NCI-H510A treated with DMSO at 0.1 percent for 48 hours (cell line): ENCODE results near the gene RFX2.
A peak's percentile ranks its signal among the peaks of the same experiment; 100 is the strongest.
"Not testable (repeated sequence)": the region's sequence is repeated elsewhere in the genome, so short reads cannot be mapped to it uniquely, and the experiment has no call there.

Experiments
- DNase-seq: peaks from one replicate; lab custom pipeline; 2025; lab: John Stamatoyannopoulos, UW

Gene RFX2

DNA sequence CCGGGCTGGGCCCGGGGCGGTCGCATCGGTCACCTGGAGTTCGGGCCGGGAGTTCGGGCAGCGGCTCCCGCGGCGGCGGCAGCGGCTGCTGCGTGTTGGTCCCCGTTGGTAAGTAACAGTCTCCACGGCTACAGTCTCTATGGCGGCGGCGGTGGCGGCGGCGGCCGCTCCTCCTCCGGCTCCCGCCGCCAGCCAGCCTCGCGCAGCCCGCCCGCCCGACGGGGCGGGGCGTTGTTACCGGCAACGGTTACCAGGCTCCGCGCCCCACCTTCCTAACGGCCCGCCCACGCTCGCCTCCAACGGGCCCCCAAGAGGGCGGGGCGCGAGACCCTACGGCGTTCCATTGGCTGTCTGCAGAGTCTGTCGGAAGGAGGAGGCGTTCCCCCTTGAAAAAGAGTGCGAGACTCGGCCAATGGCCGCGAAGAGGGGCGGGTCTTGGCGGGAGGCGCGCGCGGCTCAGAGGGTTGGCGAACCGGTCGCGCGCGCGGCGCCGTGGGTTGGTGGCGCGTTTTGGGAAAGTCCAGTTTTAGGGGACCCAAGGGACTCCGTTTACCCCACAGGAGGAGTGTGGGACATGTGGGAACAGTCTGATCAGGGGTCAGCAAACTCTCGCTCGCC, at the start of gene RFX2:
Gene RFX2 (minus strand): TSS at position 141 of the 618 bp plus-strand sequence. CDS start 63,004 bp downstream, outside the sequence.
- peak; percentile 97 for DNase-seq

- DNase-seq: no peak
Observed at GRCh38 chr19:6156033-6156432, 45.7 kb upstream of the RFX2 start.

DNA sequence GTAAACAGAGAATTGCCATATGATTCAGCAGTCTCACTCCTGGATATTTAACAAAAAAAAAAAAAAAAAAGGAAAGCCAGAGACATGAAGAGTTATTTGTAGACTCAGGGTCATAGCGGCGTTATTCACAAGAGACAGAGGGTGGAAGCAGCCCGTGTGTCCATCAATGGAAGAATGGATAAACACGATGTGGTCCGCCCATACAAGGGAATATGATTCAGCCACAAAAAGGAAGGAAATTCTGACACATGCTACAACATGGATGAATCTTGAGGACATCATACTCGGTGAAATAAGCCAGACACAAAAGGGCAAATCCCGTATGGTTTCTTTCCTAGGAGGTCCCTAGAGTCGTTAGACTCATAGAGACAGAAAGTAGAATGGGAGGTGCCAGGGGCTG, 40.0 kb upstream of the RFX2 start:
- no peak for DNase-seq

GRCh38 chr19:6141217-6141616, 30.9 kb upstream of the RFX2 start:
- no peak for DNase-seq

GRCh38 chr19:6138511-6138910, 28.2 kb upstream of the RFX2 start:
- DNase-seq: no peak

- DNase-seq: no peak
Observed at GRCh38 chr19:6138066-6138465, 27.8 kb upstream of the RFX2 start.

- DNase-seq: no peak
Observed at GRCh38 chr19:6133231-6133630, 22.9 kb upstream of the RFX2 start.

DNA sequence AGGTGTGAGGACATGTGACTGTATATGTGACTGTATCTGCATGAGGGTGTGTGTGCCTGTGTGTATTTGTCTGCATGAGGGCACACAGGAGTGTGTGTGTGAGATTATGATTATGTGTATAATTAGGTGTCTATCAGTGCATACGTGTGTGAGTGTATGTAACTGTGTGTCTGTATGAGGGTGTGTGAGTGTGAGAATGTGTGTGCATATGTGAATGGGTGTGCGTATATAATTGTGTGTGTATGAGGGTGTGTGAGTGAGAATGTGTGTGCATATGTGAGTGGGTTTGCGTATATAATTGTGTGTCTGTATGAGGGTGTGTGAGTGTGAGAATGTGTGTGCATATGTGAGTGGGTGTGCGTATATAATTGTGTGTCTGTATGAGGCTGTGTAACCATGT, 22.2 kb upstream of the RFX2 start:
- DNase-seq: no peak

- DNase-seq: no peak
Observed at GRCh38 chr19:6127716-6128335, 17.5 kb upstream of the RFX2 start.

DNA sequence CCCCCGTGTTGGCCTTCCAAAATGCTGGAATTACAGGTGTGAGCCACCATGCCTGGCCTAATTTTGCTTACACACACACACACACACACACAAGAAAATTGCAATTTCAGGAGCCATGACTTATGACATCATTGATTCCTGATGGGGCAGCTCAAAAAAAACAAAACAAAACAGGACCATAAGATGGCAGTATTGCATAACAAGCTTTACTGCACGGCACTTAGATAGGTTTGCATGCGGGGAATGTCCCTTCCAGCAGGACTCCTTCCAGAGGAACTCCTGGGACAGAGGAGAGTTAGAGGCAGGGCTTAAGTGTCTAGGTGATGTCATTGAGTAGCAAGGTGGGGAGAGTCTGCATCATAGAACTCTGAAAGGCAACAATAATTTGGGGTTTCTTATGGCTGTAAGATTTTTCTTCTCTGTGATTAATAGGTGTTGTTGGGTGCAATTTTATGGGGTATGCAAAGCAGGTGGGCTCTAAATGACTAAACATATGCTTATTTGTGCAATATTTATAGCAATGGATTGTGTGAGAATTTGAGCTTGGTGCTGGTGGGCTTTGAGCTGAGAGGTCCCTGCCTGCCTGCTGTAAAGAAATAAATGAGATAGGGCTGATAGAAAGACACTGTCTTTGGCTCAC, 16.2 kb upstream of the RFX2 start:
- peak; percentile 51 for DNase-seq

DNA sequence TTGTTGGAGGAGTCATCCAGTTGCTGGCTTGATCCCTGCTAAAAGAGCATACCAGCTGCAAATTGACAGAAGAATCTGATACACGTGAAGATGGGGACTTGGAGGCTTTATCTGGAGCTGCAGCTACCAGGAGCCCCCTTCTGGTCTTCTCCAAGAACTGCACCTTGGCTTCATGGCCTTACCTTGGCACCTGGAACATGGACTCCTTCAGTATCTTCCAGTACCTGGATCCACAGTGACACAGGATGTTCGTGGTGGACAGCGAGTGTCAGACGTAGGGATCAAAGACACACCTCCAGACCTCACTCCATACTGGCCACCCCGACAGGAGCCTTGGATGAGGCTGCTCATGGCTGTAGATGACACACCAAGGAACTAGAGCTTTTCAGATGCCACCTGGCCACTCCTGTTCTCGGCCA, 15.3 kb upstream of the RFX2 start:
- peak; percentile 80 for DNase-seq

DNA sequence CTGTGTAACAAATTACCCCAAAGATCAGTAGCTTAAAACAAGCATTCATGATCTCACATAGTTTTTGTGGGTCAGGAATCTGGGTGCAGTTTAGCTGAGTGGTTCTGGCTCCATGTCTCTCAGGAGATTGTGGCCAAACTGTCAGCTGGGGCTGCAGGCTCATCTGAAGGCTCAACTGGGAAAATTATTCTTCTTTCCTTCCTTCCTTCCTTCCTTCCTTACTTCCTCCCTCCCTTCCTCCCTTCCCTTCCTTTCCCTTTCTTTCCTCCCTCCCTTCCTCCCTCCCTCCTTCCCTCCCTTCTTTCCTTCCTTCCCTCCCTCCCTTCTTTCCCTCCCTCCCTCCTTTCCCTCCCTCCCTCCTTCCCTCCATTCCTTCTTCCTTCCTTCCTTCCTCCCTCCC, 8.7 kb upstream of the RFX2 start:
- no peak for DNase-seq

DNA sequence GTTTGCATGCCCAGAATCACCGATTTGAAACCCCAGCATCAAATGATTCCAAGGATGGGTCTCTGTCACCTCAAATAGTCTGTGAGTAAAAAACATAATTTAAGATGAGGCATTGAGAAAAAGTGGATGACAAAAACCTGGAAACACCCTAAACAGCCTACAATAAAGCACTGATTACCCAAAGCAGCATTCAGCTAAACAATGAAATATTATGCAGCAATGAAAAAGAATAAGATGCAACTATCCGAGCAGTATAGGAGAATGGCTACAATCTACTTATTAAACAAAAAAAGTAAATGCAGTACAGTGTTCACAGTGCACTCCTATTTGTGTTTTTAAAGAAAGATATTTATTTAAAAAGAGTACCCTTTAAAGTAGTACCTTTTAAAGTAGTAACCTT, 7.7 kb upstream of the RFX2 start:
- DNase-seq: no peak

- no peak for DNase-seq
Observed at GRCh38 chr19:6117534-6117933, 7.2 kb upstream of the RFX2 start.

GRCh38 chr19:6116749-6117430, 6.6 kb upstream of the RFX2 start:
- DNase-seq: no peak

DNA sequence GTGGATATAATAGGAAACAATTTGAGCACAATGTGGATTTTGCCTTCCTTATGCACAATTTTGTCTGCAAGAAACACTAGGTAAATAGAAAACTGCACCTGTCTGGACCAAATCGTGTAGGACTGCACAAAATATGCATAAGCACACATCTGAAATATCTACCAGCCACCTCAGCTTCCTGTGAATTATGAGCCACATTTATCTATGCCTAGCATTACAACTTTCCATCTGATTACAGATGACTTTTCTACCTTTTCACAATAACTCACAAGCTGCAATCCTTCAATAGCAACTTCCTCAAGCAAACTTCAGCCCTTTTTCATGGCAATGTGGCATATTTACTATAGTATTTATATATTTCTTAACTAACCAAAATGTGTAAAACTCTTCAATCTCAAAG, 5.7 kb upstream of the RFX2 start:
- DNase-seq: no peak

DNA sequence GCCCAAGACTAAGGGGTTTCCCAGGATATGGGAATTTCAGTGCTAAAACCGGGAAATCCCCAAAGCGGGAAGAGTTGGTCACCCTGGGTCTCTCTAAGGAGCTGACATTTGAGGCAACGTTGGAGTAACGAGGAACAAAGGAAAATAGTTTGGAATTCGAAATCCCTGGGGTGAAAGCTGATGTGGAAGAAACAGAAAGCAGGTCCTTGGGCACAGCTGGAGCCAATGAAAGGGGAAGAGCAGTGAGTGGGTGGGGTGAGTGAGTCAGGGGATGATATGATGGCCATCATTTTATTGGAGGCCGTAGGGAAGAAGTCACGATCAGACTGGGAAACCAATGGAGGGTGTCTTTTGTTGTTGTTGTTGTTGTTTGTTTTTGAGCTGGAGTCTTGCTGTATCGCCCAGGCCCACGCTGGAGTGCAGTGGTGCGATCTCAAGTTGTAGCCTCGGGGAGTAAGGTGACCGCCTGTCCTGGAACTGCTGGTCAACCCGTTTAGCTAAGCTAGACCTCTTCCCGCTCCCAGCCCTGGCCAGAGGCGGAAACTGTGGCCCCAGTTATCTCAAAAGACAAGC, 3.4 kb upstream of the RFX2 start:
- no peak for DNase-seq

DNA sequence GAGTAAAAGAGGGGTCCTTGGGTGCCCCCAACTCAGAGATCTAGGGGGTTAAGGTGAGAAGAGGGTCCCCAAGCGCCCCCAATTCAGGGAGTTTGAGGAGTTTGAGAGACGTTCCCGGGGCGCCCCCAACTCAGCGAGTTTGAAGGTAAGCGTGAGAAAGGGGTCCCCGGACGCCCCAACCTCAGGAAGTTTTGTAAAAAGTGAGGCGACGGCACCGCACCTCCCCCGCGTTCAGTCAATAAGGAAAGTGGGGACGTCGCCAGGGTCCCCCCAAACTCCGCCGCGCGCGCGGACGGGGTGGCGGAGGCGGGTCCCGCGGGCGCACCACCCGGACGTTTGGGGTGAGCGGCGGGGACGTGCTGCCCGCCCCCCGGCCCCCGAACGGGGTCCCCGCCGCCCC, 353 bp downstream of the RFX2 start:
- DNase-seq: no peak

- DNase-seq: peak; percentile 26
Observed at GRCh38 chr19:6108721-6109633, 1.3 kb downstream of the RFX2 start.

GRCh38 chr19:6106643-6107294, 3.5 kb downstream of the RFX2 start:
- DNase-seq: not testable (repeated sequence)

DNA sequence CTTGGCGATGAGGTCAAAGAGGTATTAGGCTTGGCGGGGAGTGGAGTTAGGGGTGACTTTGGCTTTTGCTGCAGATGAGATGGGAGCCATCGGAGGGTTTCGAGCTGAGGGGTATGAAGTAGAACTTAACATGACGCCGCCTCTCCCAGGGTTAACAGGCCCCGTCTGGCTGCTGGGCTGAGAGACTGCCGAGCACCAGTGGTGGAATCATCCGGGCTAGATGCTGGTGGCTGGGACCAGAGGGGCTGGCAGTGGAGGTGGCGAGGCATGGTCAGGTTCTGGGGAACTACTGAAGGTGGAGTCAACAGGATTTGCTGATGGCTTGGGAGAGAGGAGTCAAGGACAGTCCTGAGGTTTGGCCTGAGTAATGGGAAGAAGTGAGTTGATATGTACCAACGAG, 4.9 kb downstream of the RFX2 start:
- DNase-seq: no peak
